CD8-positive, alpha-beta memory T cell (primary cell): ENCODE results near the gene ATCAY. TPM values are rescaled to one million over a fixed set of nuclear protein-coding genes. Genes with fewer than 3 reads are reported as not detected.
"Not testable (repeated sequence)": the region's sequence is repeated elsewhere in the genome, so short reads cannot be mapped to it uniquely, and the experiment has no call there.

ENCODE experiments used
- CTCF ChIA-PET: fragments of 350-600 bp; sonication (Branson Sonifier 250); formaldehyde crosslinking; loops from one replicate; lab custom pipeline; 2021; ENCODE audit warnings: antibody characterized with exemption; lab: Charles Lee
- POLR2A ChIA-PET: fragments of 350-600 bp; sonication (Branson Sonifier 250); formaldehyde crosslinking; loops from one replicate; lab custom pipeline; 2021; ENCODE audit warnings: antibody characterized with exemption; lab: Charles Lee
- DNase-seq, 5 donors: peaks; one replicate each; pipeline versions ENCODE4 v3.0.0 to v3.0.0-alpha.2; 2020 to 2022; ENCODE audit warnings: mixed read lengths in 1 of 5
- H3K27ac ChIP-seq: one replicate; pipeline ENCODE4 v1.7.0; 2013; ENCODE audit warnings: low read depth, mild to moderate bottlenecking, low read length, moderate library complexity
- H3K27me3 ChIP-seq: 2 replicates; pipeline ENCODE4 v1.7.0; 2013; ENCODE audit warnings: low read length, mild to moderate bottlenecking; ENCODE audit not compliant: insufficient read depth, poor library complexity, severe bottlenecking
- H3K36me3 ChIP-seq: 2 replicates; pipeline ENCODE4 v1.7.0; 2013; ENCODE audit warnings: mild to moderate bottlenecking, low read length, moderate library complexity; ENCODE audit not compliant: insufficient read depth
- H3K4me1 ChIP-seq: 2 replicates; pipeline ENCODE4 v1.7.0; 2013; ENCODE audit warnings: mild to moderate bottlenecking, low read length, moderate library complexity; ENCODE audit not compliant: insufficient read depth
- H3K4me3 ChIP-seq: 2 replicates; pipeline ENCODE4 v1.7.0; 2013; ENCODE audit warnings: mild to moderate bottlenecking, low read length
- H3K9me3 ChIP-seq: 2 replicates; pipeline ENCODE4 v1.7.0; 2013; ENCODE audit warnings: mild to moderate bottlenecking, low read length
- H3K27ac Mint-ChIP-seq, 8 donors: one replicate each; pipeline ENCODE4 v1.8.0; 2020 to 2021; ENCODE audit warnings: mixed read lengths in 8 of 8, mild to moderate bottlenecking in 6 of 8, inconsistent platforms in 3 of 8, moderate library complexity in 3 of 8
- H3K27me3 Mint-ChIP-seq, 2 donors: one replicate each; pipeline ENCODE4 v1.8.0; 2020 to 2021; ENCODE audit warnings: mixed read lengths in 2 of 2, mild to moderate bottlenecking in 1 of 2, moderate library complexity in 1 of 2
- H3K36me3 Mint-ChIP-seq, 3 donors: one replicate each; pipeline ENCODE4 v1.8.0; 2020 to 2021; ENCODE audit warnings: mixed read lengths in 3 of 3, inconsistent platforms in 1 of 3, mild to moderate bottlenecking in 1 of 3
- H3K4me1 Mint-ChIP-seq, 3 donors: one replicate each; pipeline ENCODE4 v1.8.0; 2020 to 2021; ENCODE audit warnings: mixed read lengths in 3 of 3, inconsistent platforms in 1 of 3, mild to moderate bottlenecking in 1 of 3
- H3K4me3 Mint-ChIP-seq, 7 donors: one replicate each; pipeline ENCODE4 v1.8.0; 2020 to 2021; ENCODE audit warnings: mixed read lengths in 7 of 7, mild to moderate bottlenecking in 6 of 7, moderate library complexity in 4 of 7, inconsistent platforms in 2 of 7
- H3K9me3 Mint-ChIP-seq, 5 donors: one replicate each; pipeline ENCODE4 v1.8.0; 2020 to 2022; ENCODE audit warnings: mixed read lengths in 5 of 5, mild to moderate bottlenecking in 3 of 5, moderate library complexity in 2 of 5, inconsistent platforms in 1 of 5
- polyA plus RNA-seq: library from polyadenylated mRNA; unstranded; fragments of 300-500 nt; fragmentation: Illumina TruSeq; gene quantifications from one replicate; pipeline ENCODE4 v1.2.3, GENCODE V29; 2021
- total RNA-seq, 2 experiments: library from RNA; stranded (reverse); gene quantifications; one replicate each; pipeline ENCODE4 v1.2.3, GENCODE V29; 2021

Gene ATCAY
- total and polyA plus RNA-seq, 3 experiments from 2014 or later: not detected

- Histone ChIP-seq H3K27ac (no peak overlapping the region), H3K9me3 (no peaks in the 10 kb centered on the region), H3K36me3 (no peaks in the 10 kb centered on the region), H3K4me3 (no peak overlapping the region), H3K27me3 (no peaks in the 10 kb centered on the region), H3K4me1 (no peaks in the 10 kb centered on the region)
- Mint-ChIP-seq H3K36me3 (no peaks in the 10 kb centered on the region), H3K27me3 (no peaks in the 10 kb centered on the region), H3K4me3 (peak overlapping the region in 3 of 7 donors; percentile 25 to 53 (median 44)), H3K27ac (peak overlapping the region in 1 of 8 donors; percentile 65), H3K4me1 (peaks cover 3 to 9% (median 6%) of the 10 kb centered on the region in 3 donors), H3K9me3 (no peaks in the 10 kb centered on the region)
- no peak for DNase-seq
- ChIA-PET POLR2A (no interaction called here), CTCF (no interaction called here)
Observed at GRCh38 chr19:3949997-3950859, 69.7 kb downstream of the ATCAY start.

GRCh38 chr19:3950871-3951861 is 70.7 kb downstream of the ATCAY start:
- no peaks in the 10 kb centered on the region for H3K4me1 ChIP-seq
- peaks cover 0 to 3% (median 0%) of the 10 kb centered on the region in 3 donors for H3K36me3 Mint-ChIP-seq
- no peak overlapping the region for H3K4me3 ChIP-seq
- no peaks in the 10 kb centered on the region for H3K27me3 Mint-ChIP-seq
- no peaks in the 10 kb centered on the region for H3K27me3 ChIP-seq
- peak overlapping the region in 6 of 7 donors; percentile 41 to 90 (median 74) for H3K4me3 Mint-ChIP-seq
- no peaks in the 10 kb centered on the region for H3K9me3 ChIP-seq
- DNase-seq: no peak
- no peaks in the 10 kb centered on the region for H3K36me3 ChIP-seq
- POLR2A ChIA-PET: no interaction called here
- H3K4me1 Mint-ChIP-seq: peaks cover 3 to 9% (median 6%) of the 10 kb centered on the region in 3 donors
- H3K27ac ChIP-seq: peak overlapping the region; percentile 24
- CTCF ChIA-PET: no interaction called here
- no peaks in the 10 kb centered on the region for H3K9me3 Mint-ChIP-seq
- peak overlapping the region in 7 of 8 donors; percentile 40 to 90 (median 85) for H3K27ac Mint-ChIP-seq

DNA sequence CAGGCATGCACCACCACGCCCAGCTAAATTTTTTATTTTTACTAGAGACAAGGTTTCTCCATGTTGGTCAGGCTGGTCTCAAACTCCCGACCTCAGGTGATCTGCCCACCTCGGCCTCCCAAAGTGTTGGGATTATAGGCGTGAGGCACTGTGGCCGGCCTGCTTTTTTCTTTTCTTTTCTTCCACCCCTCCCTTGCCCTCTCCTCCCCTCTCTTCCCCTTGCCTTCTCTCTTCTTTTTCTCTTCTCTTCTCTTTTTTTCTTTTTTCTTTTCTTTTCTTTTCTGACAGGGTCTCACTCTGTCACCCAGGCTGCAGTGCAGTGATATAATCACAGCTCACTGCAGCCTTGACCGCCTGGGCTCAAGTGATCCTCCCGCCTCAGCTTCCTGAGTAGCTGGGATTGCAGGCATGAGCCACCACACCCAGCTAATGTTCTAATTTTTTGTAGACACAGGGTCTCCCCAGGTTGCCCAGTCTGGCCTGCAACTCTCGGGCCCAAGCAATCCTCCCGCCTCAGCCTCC is 72.3 kb downstream of the ATCAY start:
- H3K27me3 Mint-ChIP-seq, DNase-seq, H3K9me3 Mint-ChIP-seq, H3K36me3 Mint-ChIP-seq, H3K4me1 Mint-ChIP-seq, CTCF ChIA-PET, H3K4me3 ChIP-seq, H3K27me3 ChIP-seq, H3K36me3 ChIP-seq, H3K4me1 ChIP-seq, H3K9me3 ChIP-seq, H3K27ac ChIP-seq, H3K4me3 Mint-ChIP-seq: not testable (repeated sequence)
- POLR2A ChIA-PET: interaction anchor here (0.7 kb wide), 1 partner anchor 100 kb away, joined by 5 read pairs; no protein-coding TSS in a partner anchor
- H3K27ac Mint-ChIP-seq: peak overlapping the region in 2 of 8 donors; percentile 11 to 82

- no peaks in the 10 kb centered on the region for H3K9me3 Mint-ChIP-seq
Observed at GRCh38 chr19:3954107-3954506, 73.6 kb downstream of the ATCAY start.

DNA sequence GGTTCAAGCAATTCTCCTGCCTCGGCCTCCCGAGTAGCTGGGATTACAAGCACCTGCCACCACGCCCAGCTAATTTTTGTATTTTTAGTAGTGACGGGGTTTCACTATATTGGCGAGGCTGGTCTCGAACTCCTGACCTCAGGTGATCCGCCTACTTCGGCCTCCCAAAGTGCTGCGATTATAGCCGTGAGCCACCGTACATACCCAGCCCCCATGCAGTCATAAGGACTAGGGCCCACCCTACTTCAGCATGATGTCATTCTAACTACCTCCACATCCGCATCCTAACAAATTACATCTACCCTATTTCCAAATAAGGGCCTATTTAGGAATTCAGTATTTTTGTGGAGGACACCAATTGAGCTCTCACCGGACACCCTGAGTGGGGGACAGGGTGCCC is 74.8 kb downstream of the ATCAY start:
- H3K4me3 ChIP-seq, H3K27ac ChIP-seq, POLR2A ChIA-PET, H3K9me3 Mint-ChIP-seq, H3K4me3 Mint-ChIP-seq, DNase-seq, H3K4me1 ChIP-seq, H3K9me3 ChIP-seq, CTCF ChIA-PET, H3K27me3 ChIP-seq, H3K27me3 Mint-ChIP-seq, H3K4me1 Mint-ChIP-seq, H3K36me3 ChIP-seq, H3K27ac Mint-ChIP-seq: not testable (repeated sequence)
- peaks cover 0 to 25% (median 1%) of the 10 kb centered on the region in 3 donors for H3K36me3 Mint-ChIP-seq

More at GRCh38 chr19:3954107-3954506, 73.6 kb downstream of the ATCAY start:
- no peaks in the 10 kb centered on the region for H3K9me3 ChIP-seq
- ChIA-PET POLR2A (no interaction called here), CTCF (no interaction called here)
- H3K27ac ChIP-seq: no peak overlapping the region
- no peak overlapping the region for H3K27ac Mint-ChIP-seq
- peaks cover 3 to 9% (median 6%) of the 10 kb centered on the region in 3 donors for H3K4me1 Mint-ChIP-seq
- H3K4me1 ChIP-seq: no peaks in the 10 kb centered on the region
- H3K36me3 ChIP-seq: no peaks in the 10 kb centered on the region
- no peaks in the 10 kb centered on the region for H3K27me3 Mint-ChIP-seq
- no peak overlapping the region for H3K4me3 ChIP-seq
- no peak overlapping the region for H3K4me3 Mint-ChIP-seq
- H3K27me3 ChIP-seq: no peaks in the 10 kb centered on the region
- peaks cover 0 to 19% (median 0%) of the 10 kb centered on the region in 3 donors for H3K36me3 Mint-ChIP-seq
- DNase-seq: no peak

DNA sequence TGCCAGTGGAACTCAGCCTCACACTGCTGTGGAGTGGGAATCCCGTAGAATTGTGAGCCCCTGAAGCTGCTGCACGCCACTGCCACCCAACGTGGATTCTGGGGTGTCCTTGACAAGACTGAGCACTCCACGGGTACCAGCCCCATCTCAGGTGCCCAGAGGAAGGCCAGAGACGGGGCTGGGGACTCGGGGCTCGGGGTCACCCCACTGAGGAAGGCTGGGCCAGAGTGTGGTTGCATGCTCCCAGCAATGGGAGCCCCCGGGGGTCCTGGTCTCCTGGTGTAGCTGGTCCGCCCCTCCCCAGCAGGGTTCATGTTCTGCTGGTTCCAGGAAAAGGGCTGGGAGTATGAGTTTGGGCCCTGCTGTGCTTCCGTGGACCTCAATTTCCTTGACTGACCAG is 75.2 kb downstream of the ATCAY start:
- ChIA-PET CTCF (no interaction called here), POLR2A (no interaction called here)
- H3K9me3 Mint-ChIP-seq: no peaks in the 10 kb centered on the region
- peaks cover 0 to 27% (median 2%) of the 10 kb centered on the region in 3 donors for H3K36me3 Mint-ChIP-seq
- no peak for DNase-seq
- Histone ChIP-seq H3K27me3 (no peaks in the 10 kb centered on the region), H3K9me3 (no peaks in the 10 kb centered on the region), H3K4me3 (no peak overlapping the region), H3K27ac (no peak overlapping the region), H3K36me3 (peaks cover 9% of the 10 kb centered on the region), H3K4me1 (no peaks in the 10 kb centered on the region)
- peak overlapping the region in 1 of 8 donors; percentile 43 for H3K27ac Mint-ChIP-seq
- peaks cover 3 to 9% (median 6%) of the 10 kb centered on the region in 3 donors for H3K4me1 Mint-ChIP-seq
- H3K27me3 Mint-ChIP-seq: no peaks in the 10 kb centered on the region
- no peak overlapping the region for H3K4me3 Mint-ChIP-seq

DNA sequence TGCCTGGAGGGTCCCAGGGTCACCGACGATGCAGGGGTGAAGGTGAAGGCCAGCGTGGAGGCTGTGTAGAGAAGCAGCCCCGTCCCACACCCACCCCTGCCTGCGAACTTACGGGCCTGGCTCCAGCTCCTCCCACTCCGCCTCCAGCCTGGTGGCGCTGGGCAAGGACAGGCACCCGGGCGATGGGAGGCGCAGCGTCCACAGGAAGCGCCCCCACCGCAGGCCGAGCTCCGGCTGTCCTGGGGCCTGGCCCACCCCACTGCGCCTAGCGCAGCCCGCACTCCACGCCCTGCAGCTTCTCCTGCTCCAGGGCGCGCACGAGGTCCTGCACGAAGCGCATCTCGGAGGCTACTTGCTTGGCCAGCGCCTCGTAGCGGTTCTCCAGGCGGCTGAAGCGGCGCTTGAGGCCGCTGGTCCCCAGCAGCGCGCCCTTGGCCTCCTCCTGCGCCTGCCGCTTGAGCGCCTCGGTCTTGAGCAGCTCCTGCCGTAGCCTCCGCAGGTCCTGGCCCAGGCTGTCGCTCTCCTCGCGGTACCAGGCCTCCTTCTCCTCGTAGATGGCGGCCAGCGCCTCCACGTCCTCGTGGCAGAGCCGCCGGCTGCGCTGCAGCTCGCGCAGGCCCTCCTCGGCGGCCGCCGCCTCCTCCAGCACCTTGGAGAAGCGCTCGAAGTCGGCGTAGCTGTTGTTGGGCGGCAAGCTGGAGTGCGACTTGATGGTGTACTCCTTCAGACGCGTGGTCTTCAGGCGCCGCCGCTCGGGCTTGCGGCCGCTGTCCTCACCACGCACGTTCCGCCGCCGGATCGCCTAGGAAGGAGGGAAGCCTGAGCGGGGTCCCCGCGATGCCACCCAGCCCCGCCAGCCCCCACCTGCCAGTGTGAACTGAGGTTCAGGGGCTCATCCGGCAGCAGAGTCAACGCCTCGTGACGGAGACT is 78.6 kb downstream of the ATCAY start:
- DNase-seq: no peak
- H3K4me3 Mint-ChIP-seq: no peak overlapping the region
- no peaks in the 10 kb centered on the region for H3K27me3 Mint-ChIP-seq
- ChIA-PET POLR2A (no interaction called here), CTCF (interaction anchor here (0.8 kb wide), 1 partner anchor 13 kb away, joined by 3 read pairs; no protein-coding TSS in a partner anchor)
- no peaks in the 10 kb centered on the region for H3K9me3 Mint-ChIP-seq
- no peak overlapping the region for H3K4me3 ChIP-seq
- H3K27ac ChIP-seq: no peak overlapping the region
- H3K4me1 Mint-ChIP-seq: no peaks in the 10 kb centered on the region
- H3K9me3 ChIP-seq: no peaks in the 10 kb centered on the region
- H3K36me3 Mint-ChIP-seq: peaks cover 0 to 53% (median 2%) of the 10 kb centered on the region in 3 donors
- no peaks in the 10 kb centered on the region for H3K27me3 ChIP-seq
- H3K4me1 ChIP-seq: no peaks in the 10 kb centered on the region
- H3K36me3 ChIP-seq: peaks cover 19% of the 10 kb centered on the region
- H3K27ac Mint-ChIP-seq: no peak overlapping the region
